Keratinocyte (primary cell): ENCODE measurements around the gene HCK. TPM values are rescaled to one million over a fixed set of nuclear protein-coding genes. Genes with fewer than 3 reads are reported as not detected.

Source experiments
- DNase-seq: peaks from one replicate; pipeline ENCODE4 v3.0.0-alpha.2; 2011; ENCODE audit warnings: low read depth, missing footprints, low spot score
- FAIRE-seq: peaks from 2 replicates; lab custom pipeline; 2011; peaks lifted over from hg19 to GRCh38; lab: Jason Lieb, UNC
- H2AFZ ChIP-seq: 2 replicates; pipeline ENCODE4 v1.6.0; 2012; ENCODE audit warnings: low read length, control low read depth, inconsistent platforms; ENCODE audit not compliant: control insufficient read depth
- H3K27ac ChIP-seq: 2 replicates; pipeline ENCODE4 v1.5.1; 2011; ENCODE audit warnings: low read length; ENCODE audit not compliant: control insufficient read depth, insufficient read depth
- H3K27me3 ChIP-seq: 3 replicates; pipeline ENCODE4 v1.6.0; 2011; ENCODE audit warnings: low read length; ENCODE audit not compliant: control insufficient read depth, insufficient read depth; ENCODE audit errors: extremely low read depth
- H3K36me3 ChIP-seq, 2 experiments: 2 replicates in 1 of 2; 3 replicates in 1 of 2; pipeline ENCODE4 v1.5.1; 2011; ENCODE audit warnings: low read length in 2 of 2, mild to moderate bottlenecking in 1 of 2; ENCODE audit not compliant: control insufficient read depth in 2 of 2, insufficient read depth in 2 of 2; ENCODE audit errors: extremely low read depth in 1 of 2
- H3K4me1 ChIP-seq: 3 replicates; pipeline ENCODE4 v1.5.1; 2011; ENCODE audit warnings: low read length; ENCODE audit not compliant: control insufficient read depth, insufficient read depth; ENCODE audit errors: extremely low read depth
- H3K4me2 ChIP-seq: 3 replicates; pipeline ENCODE4 v1.6.0; 2011; ENCODE audit warnings: low read depth, low read length; ENCODE audit not compliant: control insufficient read depth, insufficient read depth; ENCODE audit errors: extremely low read depth
- H3K4me3 ChIP-seq, 3 experiments: fragments of 200-600 bp in 1 of 3; sonication (generic) in 1 of 3; 2 replicates in 2 of 3; 3 replicates in 1 of 3; pipeline ENCODE4 v1.5.1; 2011 to 2016; ENCODE audit warnings: low read length in 3 of 3, mild to moderate bottlenecking in 3 of 3, control low read depth in 2 of 3, inconsistent platforms in 1 of 3, low read depth in 1 of 3, mixed read lengths in 1 of 3, mixed run types in 1 of 3, moderate library complexity in 1 of 3; ENCODE audit not compliant: control insufficient read depth in 2 of 3, insufficient read depth in 2 of 3; ENCODE audit errors: extremely low read depth in 1 of 3
- H3K79me2 ChIP-seq: 2 replicates; pipeline ENCODE4 v1.6.0; 2012; ENCODE audit warnings: low read length; ENCODE audit not compliant: control insufficient read depth, insufficient read depth
- H3K9ac ChIP-seq: 3 replicates; pipeline ENCODE4 v1.6.0; 2011; ENCODE audit warnings: low read length; ENCODE audit not compliant: control insufficient read depth, insufficient read depth; ENCODE audit errors: extremely low read depth
- H3K9me1 ChIP-seq: 3 replicates; pipeline ENCODE4 v1.6.0; 2011; ENCODE audit warnings: low read length; ENCODE audit not compliant: control insufficient read depth, insufficient read depth; ENCODE audit errors: extremely low read depth
- H3K9me3 ChIP-seq: 2 replicates; pipeline ENCODE4 v1.5.1; 2012; ENCODE audit warnings: low read depth, low read length; ENCODE audit not compliant: control insufficient read depth
- H4K20me1 ChIP-seq: 3 replicates; pipeline ENCODE4 v1.6.0; 2011; ENCODE audit warnings: low read length; ENCODE audit not compliant: control insufficient read depth, insufficient read depth; ENCODE audit errors: extremely low read depth
- CTCF ChIP-seq, 3 experiments: IDR thresholded peaks in 1 of 3; conservative IDR thresholded peaks in 1 of 3; optimal IDR thresholded peaks in 1 of 3; 2 replicates in 2 of 3; 3 replicates in 1 of 3; pipeline versions ENCODE3 to v1.5.1; 2011; ENCODE audit warnings: low read length in 3 of 3, mild to moderate bottlenecking in 3 of 3, moderate library complexity in 2 of 3, control low read depth in 1 of 3, inconsistent platforms in 1 of 3; ENCODE audit not compliant: insufficient read depth in 2 of 3; ENCODE audit errors: extremely low read depth in 1 of 3
- EZH2 ChIP-seq: IDR thresholded peaks from one replicate; pipeline ENCODE4 v1.6.1; 2012; ENCODE audit warnings: inconsistent platforms, mild to moderate bottlenecking, low read length, moderate library complexity
- dilution Hi-C: fragments of 300-500 bp; cut with MboI; formaldehyde crosslinking; loops from one replicate; pipeline ENCODE4 v1.7.0; 2020; ENCODE audit warnings: low sequenced_read_pairs; ENCODE audit not compliant: extremely low pct_ligation_motif_present
- polyA plus RNA-seq, 5 experiments: library from polyadenylated mRNA; depleted of rRNA in 3 of 5; stranded (reverse) in 3 of 5; stranded (forward) in 1 of 5; unstranded in 1 of 5; fragments of >200 nt; gene quantifications; 1 replicate in 1 of 5; 2 replicates in 3 of 5; 3 replicates in 1 of 5; pipeline versions ENCODE4 v1.2.1 to v1.2.3, GENCODE V29; 2011 to 2012; ENCODE audit warnings: missing spikeins in 2 of 5, low read depth in 1 of 5, low replicate concordance in 1 of 5

The HCK gene
- polyA plus RNA-seq, 1 donor (not counting 4 experiments of a cell fraction or from before 2014, with no cell fraction given) = not detected

GRCh38 chr20:32130352-32130751 is 78.3 kb downstream of the HCK start:
- no peaks in the 10 kb centered on the region for H3K27me3 ChIP-seq
- peaks cover 52% of the 10 kb centered on the region for H3K79me2 ChIP-seq
- H3K9ac ChIP-seq = no peak overlapping the region
- no peaks in the 10 kb centered on the region for H3K9me1 ChIP-seq
- TF ChIP-seq EZH2 (no peak), CTCF (optimal IDR thresholded peaks at IDR 0.05 in 1 of 3, IDR thresholded peaks at IDR 0.05 in 1 of 3, conservative IDR thresholded peaks at IDR 0.05 in 1 of 3; ENCODE audit: extremely low read depth in 1 of 3, insufficient read depth in 2 of 3, low read length in 3 of 3) (no peak)
- H3K9me3 ChIP-seq = no peaks in the 10 kb centered on the region
- peaks cover 7% of the 10 kb centered on the region for H4K20me1 ChIP-seq
- DNase-seq (no peak), FAIRE-seq (no peak)
- no peak overlapping the region for H3K27ac ChIP-seq
- H3K4me1 ChIP-seq = no peaks in the 10 kb centered on the region
- no peak overlapping the region for H3K4me2 ChIP-seq
- no peak overlapping the region for H2AFZ ChIP-seq
- no peak overlapping the region for H3K4me3 ChIP-seq
- dilution Hi-C loops = no loop called here
- H3K36me3 ChIP-seq = peaks cover 11 to 16% of the 10 kb centered on the region in 2 experiments

DNA sequence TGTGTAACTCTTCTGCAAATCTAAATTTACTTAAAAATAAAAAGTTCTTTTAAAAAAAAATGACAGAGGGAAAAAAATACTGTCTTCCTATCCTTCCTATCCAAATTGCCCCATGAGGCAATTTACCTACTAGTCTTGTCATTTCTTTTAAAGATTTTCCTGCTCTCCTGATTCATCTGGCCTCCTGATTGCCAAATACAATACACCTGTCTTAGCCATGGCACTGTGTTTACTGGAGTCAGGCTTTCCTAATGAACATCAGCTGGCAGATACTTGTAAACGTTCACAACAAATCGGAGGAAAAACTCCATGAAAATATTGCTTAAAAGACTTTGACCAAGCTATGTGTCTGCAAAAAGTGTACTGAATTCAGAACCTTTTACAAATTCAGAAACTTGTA is 78.9 kb downstream of the HCK start:
- dilution Hi-C loops = no loop called here
- no peak for FAIRE-seq
- Histone ChIP-seq H3K4me3 (no peak overlapping the region), H4K20me1 (peaks cover 7% of the 10 kb centered on the region), H3K27me3 (no peaks in the 10 kb centered on the region), H3K79me2 (peaks cover 48% of the 10 kb centered on the region), H3K9ac (no peak overlapping the region), H3K9me3 (no peaks in the 10 kb centered on the region), H3K27ac (no peak overlapping the region), H3K4me2 (no peak overlapping the region), H3K9me1 (no peaks in the 10 kb centered on the region), H3K4me1 (no peaks in the 10 kb centered on the region), H3K36me3 (peaks cover 10 to 13% of the 10 kb centered on the region in 2 experiments), H2AFZ (no peak overlapping the region)
- no peak for DNase-seq
- no peak for TF ChIP-seq EZH2
- no peak for TF ChIP-seq CTCF (optimal IDR thresholded peaks at IDR 0.05 in 1 of 3, IDR thresholded peaks at IDR 0.05 in 1 of 3, conservative IDR thresholded peaks at IDR 0.05 in 1 of 3; ENCODE audit: extremely low read depth in 1 of 3, insufficient read depth in 2 of 3, low read length in 3 of 3)
